DMS153 (cell line): ENCODE measurements around the gene NKX6-2.
"Not testable (repeated sequence)": the region's sequence is repeated elsewhere in the genome, so short reads cannot be mapped to it uniquely, and the experiment has no call there.

Source experiments
- DNase-seq: peaks from one replicate; lab custom pipeline; 2025; lab: John Stamatoyannopoulos, UW

NKX6-2 gene

GRCh38 chr10:132755166-132755711, 30.7 kb downstream of the NKX6-2 start:
- DNase-seq = no peak

DNA sequence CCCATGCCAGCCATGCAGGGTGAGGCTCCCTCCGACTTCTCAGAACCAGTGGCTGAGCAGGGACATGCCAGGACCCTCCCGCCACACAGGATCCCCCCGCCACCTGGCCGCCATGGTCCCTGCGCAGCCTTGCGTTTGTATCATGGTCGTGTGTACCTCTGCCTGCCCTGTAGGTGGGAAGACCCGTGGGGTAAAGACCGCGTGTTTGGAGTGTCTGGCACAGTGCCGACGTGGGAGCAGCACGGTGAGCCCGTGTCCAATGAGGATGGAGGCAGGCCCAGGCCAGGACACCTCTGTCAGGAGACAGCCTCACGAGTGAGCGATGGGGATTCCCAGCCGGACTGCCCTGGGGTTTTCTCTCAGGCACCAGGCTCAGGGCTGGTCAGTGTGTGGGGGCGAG, 31.9 kb downstream of the NKX6-2 start:
- no peak for DNase-seq

DNA sequence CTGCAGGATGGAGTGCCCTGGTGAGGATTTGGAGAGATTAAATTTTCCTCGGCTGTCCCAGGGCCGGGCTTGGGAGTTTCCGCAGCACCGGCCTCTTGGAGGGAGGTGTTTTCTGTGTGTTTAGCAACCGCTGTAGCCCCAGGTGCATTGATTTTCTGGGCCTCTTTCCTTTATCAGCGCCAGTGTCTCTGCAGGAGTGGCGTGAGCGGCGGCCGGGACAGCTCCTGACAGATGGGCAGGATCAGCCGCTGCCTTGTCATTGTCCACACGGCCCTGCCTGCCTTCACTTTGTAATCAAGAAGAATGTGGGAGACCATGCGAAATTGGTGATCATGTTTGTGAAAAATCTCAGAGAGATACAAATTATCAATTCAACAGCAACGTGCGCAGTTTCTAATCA, 32.4 kb downstream of the NKX6-2 start:
- DNase-seq = no peak

DNA sequence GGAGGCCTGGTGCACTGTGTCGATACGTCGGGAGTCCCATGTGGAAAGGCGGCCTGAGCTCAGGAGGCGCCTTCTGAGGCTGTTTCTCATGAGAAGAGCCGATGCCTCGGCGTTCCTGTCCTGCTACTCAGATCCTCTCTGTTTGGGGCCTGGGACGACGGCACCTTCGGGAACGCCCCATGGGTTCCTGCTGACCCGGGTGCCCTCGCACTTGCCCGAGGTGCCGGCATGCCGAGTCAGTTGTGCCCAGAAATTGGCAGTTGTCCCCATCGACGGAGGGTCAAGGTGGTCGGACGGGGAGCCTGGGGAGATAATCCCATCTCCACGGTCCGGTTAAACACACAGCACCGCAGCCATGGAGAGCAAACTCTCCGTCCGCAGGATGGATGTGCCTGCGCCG, 33.0 kb downstream of the NKX6-2 start:
- DNase-seq = no peak

DNA sequence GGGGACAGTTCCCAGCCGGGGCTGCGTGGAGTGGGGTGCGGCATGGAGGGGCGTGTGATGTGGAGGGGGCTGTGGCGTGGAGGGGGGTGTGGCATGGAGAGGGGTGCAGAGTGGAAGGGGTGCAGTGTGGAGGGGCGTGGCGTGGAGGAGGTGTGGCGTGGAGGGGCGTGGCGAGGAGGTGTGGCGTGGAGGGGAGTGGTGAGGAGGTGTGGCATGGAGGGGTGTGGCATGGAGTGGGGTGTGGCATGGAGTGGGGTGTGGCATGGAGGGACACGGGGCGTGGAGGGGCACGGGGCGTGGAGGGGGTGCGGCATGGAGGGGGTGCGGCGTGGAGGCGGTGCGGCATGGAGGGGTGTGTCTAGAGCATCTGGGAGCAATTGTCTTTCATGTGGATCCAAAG, 33.6 kb downstream of the NKX6-2 start:
- DNase-seq = no peak

DNA sequence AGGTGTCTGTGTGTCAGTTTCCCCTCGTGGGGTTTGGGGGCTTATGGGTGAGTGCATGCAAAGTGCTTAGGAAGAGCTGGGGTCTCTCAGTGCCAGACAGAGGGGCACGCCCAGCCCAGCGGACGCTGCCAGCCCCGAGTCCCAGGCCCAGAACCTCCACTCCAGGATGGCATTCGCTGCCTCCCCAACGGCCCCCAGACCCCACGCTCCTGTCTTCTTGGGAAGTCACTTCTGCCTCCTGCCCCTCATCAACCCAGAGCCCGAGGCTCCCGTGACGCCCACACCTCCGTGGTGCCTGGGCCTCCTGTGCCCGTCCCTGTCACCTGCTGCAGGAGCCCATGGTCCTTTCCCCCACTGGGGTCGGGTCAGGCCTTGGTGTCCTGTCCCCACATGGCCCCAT, 35.0 kb downstream of the NKX6-2 start:
- no peak for DNase-seq

DNA sequence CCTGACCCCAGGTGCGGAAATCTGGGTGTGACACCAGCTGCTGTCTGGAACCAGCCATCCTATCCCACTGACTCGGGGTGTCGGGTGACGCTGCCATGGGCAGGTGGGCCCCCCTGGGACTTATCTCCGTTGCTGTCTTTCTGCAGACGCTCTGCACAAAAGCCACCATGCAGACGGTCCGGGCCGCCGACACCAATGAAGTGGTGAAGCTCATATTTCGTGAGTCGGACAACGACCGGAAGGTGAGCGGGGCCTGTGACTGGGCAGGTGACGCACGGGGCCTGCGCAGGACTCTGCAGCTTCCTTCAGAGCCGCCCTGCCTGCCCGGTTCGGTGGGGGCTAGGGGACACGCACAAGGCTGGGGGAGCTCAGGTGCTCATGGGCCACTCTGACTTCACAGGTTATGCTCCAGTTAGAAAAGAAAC, 36.6 kb downstream of the NKX6-2 start:
- no peak for DNase-seq

GRCh38 chr10:132748545-132749370, 37.2 kb downstream of the NKX6-2 start:
- no peak for DNase-seq

DNA sequence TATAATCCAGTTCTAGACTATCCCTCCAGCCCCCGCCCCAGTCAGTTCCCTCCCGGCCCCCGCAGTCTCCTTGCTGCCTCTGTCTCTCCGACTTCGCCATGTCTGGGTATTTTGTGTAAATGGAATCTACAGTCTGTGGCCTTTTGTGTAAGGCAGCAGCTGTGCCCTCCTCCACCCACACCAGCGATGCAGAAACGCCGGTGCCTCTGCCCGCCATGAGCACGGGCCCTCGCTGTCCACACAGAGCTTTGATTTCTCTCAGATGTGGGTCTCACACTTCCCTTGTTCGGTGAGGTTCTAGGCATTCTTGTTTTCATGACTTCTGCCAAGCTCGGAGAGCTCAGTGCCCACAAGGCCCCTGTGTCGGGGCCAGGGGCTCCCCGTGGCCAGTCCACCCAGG, 37.8 kb downstream of the NKX6-2 start:
- no peak for DNase-seq

GRCh38 chr10:132746801-132747625, 38.9 kb downstream of the NKX6-2 start:
- no peak for DNase-seq

- no peak for DNase-seq
Observed at GRCh38 chr10:132746386-132746785, 39.6 kb downstream of the NKX6-2 start.

DNA sequence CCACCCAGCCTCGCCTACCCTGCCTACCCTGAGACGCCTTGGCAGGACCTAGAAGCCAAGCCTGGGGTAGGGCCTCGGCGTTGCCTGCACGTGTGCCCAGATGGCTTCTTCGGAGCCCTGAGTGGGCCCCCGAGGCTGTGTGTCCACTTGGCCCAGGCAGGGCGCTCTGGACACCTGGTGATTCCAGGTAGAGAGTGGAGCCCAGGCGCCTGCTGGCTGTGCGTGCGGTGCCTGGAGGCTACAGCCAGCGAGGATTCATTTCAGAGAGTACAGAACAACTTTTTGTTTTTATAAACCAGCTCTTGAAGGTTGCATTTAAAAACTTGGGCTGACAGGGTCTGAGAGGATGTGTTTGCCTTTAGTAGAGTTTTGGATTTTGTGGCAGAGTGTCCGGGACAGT, 40.0 kb downstream of the NKX6-2 start:
- DNase-seq = no peak

GRCh38 chr10:132745511-132745910, 40.4 kb downstream of the NKX6-2 start:
- DNase-seq = no peak

GRCh38 chr10:132744839-132745238, 41.1 kb downstream of the NKX6-2 start:
- no peak for DNase-seq

GRCh38 chr10:132743925-132744490, 41.9 kb downstream of the NKX6-2 start:
- DNase-seq = no peak

DNA sequence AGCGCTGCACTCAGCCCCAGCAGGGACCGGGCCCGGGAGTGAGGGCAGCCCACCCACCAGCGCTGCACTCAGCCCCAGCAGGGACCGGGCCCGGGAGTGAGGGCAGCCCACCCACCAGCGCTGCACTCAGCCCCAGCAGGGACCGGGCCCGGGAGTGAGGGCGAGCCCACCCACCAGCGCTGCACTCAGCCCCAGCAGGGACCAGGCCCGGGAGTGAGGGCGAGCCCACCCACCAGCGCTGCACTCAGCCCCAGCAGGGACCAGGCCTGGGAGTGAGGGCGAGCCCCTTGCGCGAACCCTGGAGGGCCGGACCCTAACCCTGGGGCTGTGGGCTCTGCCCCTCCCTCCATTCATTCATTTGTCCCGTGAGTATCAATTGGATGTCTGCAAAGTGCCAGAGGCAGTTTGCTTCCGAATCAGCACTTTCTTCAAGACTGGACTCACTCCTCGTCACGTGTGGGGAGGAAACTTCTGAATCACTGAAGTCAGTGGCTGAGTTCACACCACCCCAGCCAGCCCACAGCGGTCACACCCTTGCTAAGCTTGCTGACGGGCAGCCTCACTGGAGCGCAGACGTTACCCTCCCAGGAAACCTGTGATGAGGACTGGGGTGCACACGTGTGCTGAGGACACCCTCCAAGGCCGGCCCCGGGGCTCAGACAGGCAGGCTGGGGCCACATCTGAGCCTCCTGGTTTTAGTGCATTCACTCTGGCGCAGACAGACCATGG, 42.6 kb downstream of the NKX6-2 start:
- not testable (repeated sequence) for DNase-seq

GRCh38 chr10:132742837-132743194, 43.1 kb downstream of the NKX6-2 start:
- no peak for DNase-seq

DNA sequence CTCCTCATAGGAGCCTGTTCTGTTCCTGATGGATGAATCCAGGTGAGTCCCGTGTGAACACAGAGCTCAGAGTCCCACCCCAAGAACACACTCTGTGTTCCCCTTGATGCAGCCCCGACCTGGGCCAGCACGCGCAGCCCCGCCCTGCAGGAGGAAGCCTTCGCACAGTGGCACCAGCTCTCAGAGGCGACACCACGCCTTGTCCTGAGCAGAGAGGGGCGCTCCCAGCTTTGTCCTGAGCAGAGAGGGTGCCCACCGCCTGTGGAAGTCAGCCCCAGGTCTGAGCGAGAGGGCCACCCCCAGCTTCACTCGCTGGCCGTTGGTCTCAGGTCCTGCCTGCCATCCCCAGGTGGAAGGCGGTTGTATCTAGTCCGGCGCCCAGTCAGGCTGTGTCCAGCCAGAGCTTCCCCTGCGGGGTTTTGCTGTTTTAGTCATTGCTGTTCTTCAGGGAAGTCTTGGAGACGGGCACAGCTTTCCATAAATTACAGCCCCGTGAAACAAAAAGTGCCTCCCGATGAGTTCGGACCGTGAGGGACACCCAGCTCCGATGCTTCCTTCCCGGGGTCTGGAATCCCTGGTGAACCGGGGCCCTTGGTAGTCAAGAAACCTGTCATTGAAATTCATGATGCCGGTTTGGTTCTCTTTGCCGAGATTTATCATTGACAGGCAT, 43.6 kb downstream of the NKX6-2 start:
- no peak for DNase-seq

GRCh38 chr10:132740588-132740987, 45.4 kb downstream of the NKX6-2 start:
- DNase-seq = no peak

DNA sequence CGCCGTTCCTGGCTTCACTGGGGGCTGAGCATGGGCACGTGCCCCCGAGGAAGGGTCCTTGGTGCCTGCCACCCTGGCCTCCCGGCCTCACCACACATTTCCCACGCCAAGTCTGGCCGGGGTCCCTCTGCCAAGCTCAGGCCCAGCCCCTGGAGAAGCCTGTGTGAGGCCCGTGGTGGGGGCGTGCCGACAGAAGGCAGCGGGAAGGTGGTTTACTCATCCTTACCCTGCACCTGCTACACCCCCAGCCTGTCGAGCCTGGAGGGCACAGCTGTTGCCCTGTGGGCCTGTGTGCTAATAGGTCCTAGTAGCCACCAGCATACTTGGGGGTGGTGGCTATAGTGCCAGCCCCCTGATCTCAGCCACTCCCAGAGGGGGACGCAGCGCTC, 46.7 kb downstream of the NKX6-2 start:
- no peak for DNase-seq

DNA sequence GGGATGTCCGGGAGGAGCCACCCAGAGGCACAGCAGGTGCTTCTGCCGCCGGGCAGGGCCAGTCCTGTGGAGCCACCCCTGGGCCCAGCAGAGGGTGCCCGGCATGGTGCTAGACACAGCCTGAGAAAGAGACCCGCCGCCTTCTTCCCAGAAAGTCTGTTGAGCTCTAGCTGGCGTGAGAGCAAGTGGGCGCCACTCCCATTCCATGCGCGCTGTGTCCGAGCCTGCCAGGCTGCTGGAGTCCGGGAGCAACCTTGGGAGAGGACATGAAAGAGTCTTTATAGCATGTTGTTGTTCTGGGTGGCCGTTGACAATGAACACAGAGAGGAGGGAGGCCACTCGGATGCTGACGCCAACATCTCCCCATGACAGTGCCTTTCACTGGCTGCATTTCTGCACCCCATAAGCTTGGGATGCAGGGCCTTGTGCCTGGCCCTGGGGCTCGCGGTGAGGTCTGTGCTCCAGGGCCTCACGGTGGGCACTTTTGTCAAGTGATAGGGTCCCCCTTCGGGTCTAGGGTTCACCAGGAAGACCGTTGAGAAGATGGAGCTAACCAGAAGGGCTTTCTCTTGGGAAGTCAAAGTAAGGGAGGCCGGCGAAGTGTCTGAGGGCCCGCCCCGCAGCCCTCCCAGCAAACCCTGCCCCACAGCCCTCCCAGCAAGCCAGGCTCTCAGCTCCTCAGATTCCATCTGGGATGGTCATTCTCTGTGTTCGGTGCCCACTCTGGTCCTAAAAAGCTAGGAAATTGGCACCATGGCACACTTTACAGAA, 47.3 kb downstream of the NKX6-2 start:
- DNase-seq = no peak
